Measurements from ENCODE around the gene SNTG2. TPM values are rescaled to one million over a fixed set of nuclear protein-coding genes. Genes with fewer than 3 reads are reported as not detected.

SNTG2 gene
- polyA plus RNA-seq, 2 donors, result 0.26 to 0.33 TPM

GRCh38 chr2:1348789-1349188 is 398.1 kb downstream of the SNTG2 start:
- WGBS, 2 donors, result 99 to 100% methylated on average over 1 of the region's 1 CpG
- H3K4me3 ChIP-seq (ENCODE audit: low read depth in 1 of 2, low read length in 2 of 2), result no peak overlapping the region

GRCh38 chr2:1350111-1350510 is 399.5 kb downstream of the SNTG2 start:
- no peak overlapping the region for H3K4me3 ChIP-seq (ENCODE audit: low read depth in 1 of 2, low read length in 2 of 2)

More at GRCh38 chr2:1348789-1349188, 398.1 kb downstream of the SNTG2 start:
- Histone ChIP-seq H3K9me3 (ENCODE audit: control insufficient read depth in 2 of 2, insufficient read depth in 1 of 2, low read depth in 1 of 2, low read length in 1 of 2) (peaks cover 11 to 15% of the 10 kb centered on the region in 2 donors), H3K27me3 (ENCODE audit: control insufficient read depth in 1 of 2, insufficient read depth in 2 of 2, low read length in 2 of 2) (no peaks in the 10 kb centered on the region), H3K27ac (ENCODE audit: low read depth in 2 of 2, low read length in 1 of 2) (no peak overlapping the region), H3K36me3 (ENCODE audit: control insufficient read depth in 2 of 2, insufficient read depth in 2 of 2, low read length in 1 of 2) (no peaks in the 10 kb centered on the region), H3K4me1 (ENCODE audit: control insufficient read depth in 2 of 2, insufficient read depth in 2 of 2, low read length in 1 of 2) (no peaks in the 10 kb centered on the region)

DNA sequence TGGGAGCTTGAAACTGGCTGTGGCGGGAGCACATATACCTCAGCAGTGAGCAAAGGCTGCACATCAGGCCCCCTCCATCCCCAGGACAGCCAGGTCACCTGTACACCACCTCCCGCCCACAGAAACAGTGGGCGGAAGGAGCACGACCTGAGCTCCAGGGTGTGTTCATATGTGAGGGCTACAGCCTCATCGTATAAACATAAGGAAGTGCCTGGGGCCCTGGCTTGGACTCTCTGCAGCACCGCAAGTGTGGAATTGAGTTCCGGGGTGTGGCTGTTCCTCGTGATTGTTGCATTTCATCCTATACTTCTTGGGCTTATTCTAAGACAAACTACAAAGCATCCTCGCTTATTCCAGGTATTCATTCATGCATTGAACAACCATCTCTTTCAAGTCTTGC is 402.5 kb downstream of the SNTG2 start:
- 71 to 81% methylated on average over 9 of the region's 9 CpGs for WGBS, 2 donors
- Histone ChIP-seq H3K4me1 (ENCODE audit: control insufficient read depth in 2 of 2, insufficient read depth in 2 of 2, low read length in 1 of 2) (no peaks in the 10 kb centered on the region), H3K27ac (ENCODE audit: low read depth in 2 of 2, low read length in 1 of 2) (no peak overlapping the region), H3K9me3 (ENCODE audit: control insufficient read depth in 2 of 2, insufficient read depth in 1 of 2, low read depth in 1 of 2, low read length in 1 of 2) (peaks cover 5 to 6% of the 10 kb centered on the region in 2 donors), H3K27me3 (ENCODE audit: control insufficient read depth in 1 of 2, insufficient read depth in 2 of 2, low read length in 2 of 2) (no peaks in the 10 kb centered on the region), H3K36me3 (ENCODE audit: control insufficient read depth in 2 of 2, insufficient read depth in 2 of 2, low read length in 1 of 2) (no peaks in the 10 kb centered on the region), H3K4me3 (ENCODE audit: low read depth in 1 of 2, low read length in 2 of 2) (no peak overlapping the region)

More at GRCh38 chr2:1350111-1350510, 399.5 kb downstream of the SNTG2 start:
- H3K36me3 ChIP-seq (ENCODE audit: control insufficient read depth in 2 of 2, insufficient read depth in 2 of 2, low read length in 1 of 2), result no peaks in the 10 kb centered on the region
- no peaks in the 10 kb centered on the region for H3K27me3 ChIP-seq (ENCODE audit: control insufficient read depth in 1 of 2, insufficient read depth in 2 of 2, low read length in 2 of 2)
- no peak overlapping the region for H3K27ac ChIP-seq (ENCODE audit: low read depth in 2 of 2, low read length in 1 of 2)
- H3K9me3 ChIP-seq (ENCODE audit: control insufficient read depth in 2 of 2, insufficient read depth in 1 of 2, low read depth in 1 of 2, low read length in 1 of 2), result peaks cover 11 to 15% of the 10 kb centered on the region in 2 donors
- 67% methylated on average over 5 of the region's 5 CpGs for WGBS, 2 donors
- no peaks in the 10 kb centered on the region for H3K4me1 ChIP-seq (ENCODE audit: control insufficient read depth in 2 of 2, insufficient read depth in 2 of 2, low read length in 1 of 2)

DNA sequence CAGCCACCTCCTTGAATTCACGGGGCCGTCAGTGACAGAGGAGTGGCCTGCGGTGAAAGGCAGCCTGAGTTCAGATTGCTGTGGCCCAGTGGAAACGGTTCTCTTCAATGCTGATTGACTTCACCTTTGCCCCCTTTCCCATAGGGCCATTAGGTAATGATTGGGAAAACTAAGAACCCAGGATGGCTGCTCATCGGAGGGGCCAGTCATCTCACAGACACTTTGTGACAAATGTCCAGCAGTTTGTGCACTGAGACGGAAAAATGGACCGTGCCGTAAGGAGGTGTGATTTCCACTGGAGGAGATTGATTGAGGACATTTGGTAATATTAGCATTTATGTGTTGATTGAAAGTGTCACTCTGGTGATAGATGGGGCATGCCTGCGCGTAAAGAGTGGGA is 402.9 kb downstream of the SNTG2 start:
- WGBS, 2 donors, result 78 to 81% methylated on average over 10 of the region's 10 CpGs
- Histone ChIP-seq H3K27me3 (ENCODE audit: control insufficient read depth in 1 of 2, insufficient read depth in 2 of 2, low read length in 2 of 2) (no peaks in the 10 kb centered on the region), H3K4me1 (ENCODE audit: control insufficient read depth in 2 of 2, insufficient read depth in 2 of 2, low read length in 1 of 2) (no peaks in the 10 kb centered on the region), H3K4me3 (ENCODE audit: low read depth in 1 of 2, low read length in 2 of 2) (no peak overlapping the region), H3K9me3 (ENCODE audit: control insufficient read depth in 2 of 2, insufficient read depth in 1 of 2, low read depth in 1 of 2, low read length in 1 of 2) (peaks cover 5 to 6% of the 10 kb centered on the region in 2 donors), H3K27ac (ENCODE audit: low read depth in 2 of 2, low read length in 1 of 2) (no peak overlapping the region), H3K36me3 (ENCODE audit: control insufficient read depth in 2 of 2, insufficient read depth in 2 of 2, low read length in 1 of 2) (no peaks in the 10 kb centered on the region)

- H3K4me3 ChIP-seq (ENCODE audit: low read depth in 1 of 2, low read length in 2 of 2), result no peak overlapping the region
- no peaks in the 10 kb centered on the region for H3K36me3 ChIP-seq (ENCODE audit: control insufficient read depth in 2 of 2, insufficient read depth in 2 of 2, low read length in 1 of 2)
- no peaks in the 10 kb centered on the region for H3K4me1 ChIP-seq (ENCODE audit: control insufficient read depth in 2 of 2, insufficient read depth in 2 of 2, low read length in 1 of 2)
- no peaks in the 10 kb centered on the region for H3K27me3 ChIP-seq (ENCODE audit: control insufficient read depth in 1 of 2, insufficient read depth in 2 of 2, low read length in 2 of 2)
- H3K9me3 ChIP-seq (ENCODE audit: control insufficient read depth in 2 of 2, insufficient read depth in 1 of 2, low read depth in 1 of 2, low read length in 1 of 2), result no peaks in the 10 kb centered on the region
- H3K27ac ChIP-seq (ENCODE audit: low read depth in 2 of 2, low read length in 1 of 2), result no peak overlapping the region
- WGBS, 2 donors, result 61 to 73% methylated on average over 1 of the region's 1 CpG
Observed at GRCh38 chr2:1360144-1360543, 409.5 kb downstream of the SNTG2 start.

DNA sequence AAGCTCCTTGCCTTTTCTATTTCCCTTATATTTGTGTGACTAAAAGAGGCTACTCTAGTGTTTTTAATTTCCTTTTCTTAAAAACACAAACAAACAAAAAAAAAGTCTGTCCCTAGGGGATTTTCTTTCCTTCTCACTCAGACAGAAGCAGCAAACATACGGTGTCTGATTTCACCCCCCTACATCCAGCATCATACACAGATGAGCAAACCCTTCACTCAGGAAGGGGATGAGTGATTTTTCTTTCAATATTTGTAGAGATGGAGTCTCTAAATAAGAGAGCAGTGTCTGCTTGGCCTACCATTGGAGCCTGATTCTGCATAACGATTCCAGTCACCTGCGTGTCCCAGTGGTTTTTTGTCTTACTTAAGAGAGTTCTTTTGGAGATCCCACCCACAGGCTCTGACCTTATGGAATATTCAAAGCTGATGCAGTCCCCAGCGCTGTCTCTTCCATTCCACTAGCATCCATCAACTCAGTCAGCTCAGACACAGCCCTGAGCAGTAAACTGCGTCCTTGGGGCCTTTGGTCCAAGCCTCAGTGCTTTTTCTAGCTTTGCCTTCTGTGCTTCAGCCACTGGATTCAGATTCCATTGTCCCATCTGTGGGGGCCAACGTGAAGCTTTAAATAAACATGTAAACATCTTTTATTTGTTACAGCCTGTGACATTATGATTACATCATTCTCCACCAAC is 410.1 kb downstream of the SNTG2 start:
- no peaks in the 10 kb centered on the region for H3K36me3 ChIP-seq (ENCODE audit: control insufficient read depth in 2 of 2, insufficient read depth in 2 of 2, low read length in 1 of 2)
- WGBS, 2 donors, result 73 to 78% methylated on average over 6 of the region's 6 CpGs
- H3K4me1 ChIP-seq (ENCODE audit: control insufficient read depth in 2 of 2, insufficient read depth in 2 of 2, low read length in 1 of 2), result no peaks in the 10 kb centered on the region
- H3K9me3 ChIP-seq (ENCODE audit: control insufficient read depth in 2 of 2, insufficient read depth in 1 of 2, low read depth in 1 of 2, low read length in 1 of 2), result no peaks in the 10 kb centered on the region
- no peak overlapping the region for H3K4me3 ChIP-seq (ENCODE audit: low read depth in 1 of 2, low read length in 2 of 2)
- H3K27me3 ChIP-seq (ENCODE audit: control insufficient read depth in 1 of 2, insufficient read depth in 2 of 2, low read length in 2 of 2), result no peaks in the 10 kb centered on the region
- no peak overlapping the region for H3K27ac ChIP-seq (ENCODE audit: low read depth in 2 of 2, low read length in 1 of 2)

- no peaks in the 10 kb centered on the region for H3K36me3 ChIP-seq (ENCODE audit: control insufficient read depth in 2 of 2, insufficient read depth in 2 of 2, low read length in 1 of 2)
- H3K4me3 ChIP-seq (ENCODE audit: low read depth in 1 of 2, low read length in 2 of 2), result no peak overlapping the region
- H3K27me3 ChIP-seq (ENCODE audit: control insufficient read depth in 1 of 2, insufficient read depth in 2 of 2, low read length in 2 of 2), result no peaks in the 10 kb centered on the region
- WGBS, 2 donors, result 89 to 90% methylated on average over 2 of the region's 2 CpGs
- H3K9me3 ChIP-seq (ENCODE audit: control insufficient read depth in 2 of 2, insufficient read depth in 1 of 2, low read depth in 1 of 2, low read length in 1 of 2), result no peaks in the 10 kb centered on the region
- no peak overlapping the region for H3K27ac ChIP-seq (ENCODE audit: low read depth in 2 of 2, low read length in 1 of 2)
- H3K4me1 ChIP-seq (ENCODE audit: control insufficient read depth in 2 of 2, insufficient read depth in 2 of 2, low read length in 1 of 2), result no peaks in the 10 kb centered on the region
Observed at GRCh38 chr2:1363367-1363766, 412.7 kb downstream of the SNTG2 start.

DNA sequence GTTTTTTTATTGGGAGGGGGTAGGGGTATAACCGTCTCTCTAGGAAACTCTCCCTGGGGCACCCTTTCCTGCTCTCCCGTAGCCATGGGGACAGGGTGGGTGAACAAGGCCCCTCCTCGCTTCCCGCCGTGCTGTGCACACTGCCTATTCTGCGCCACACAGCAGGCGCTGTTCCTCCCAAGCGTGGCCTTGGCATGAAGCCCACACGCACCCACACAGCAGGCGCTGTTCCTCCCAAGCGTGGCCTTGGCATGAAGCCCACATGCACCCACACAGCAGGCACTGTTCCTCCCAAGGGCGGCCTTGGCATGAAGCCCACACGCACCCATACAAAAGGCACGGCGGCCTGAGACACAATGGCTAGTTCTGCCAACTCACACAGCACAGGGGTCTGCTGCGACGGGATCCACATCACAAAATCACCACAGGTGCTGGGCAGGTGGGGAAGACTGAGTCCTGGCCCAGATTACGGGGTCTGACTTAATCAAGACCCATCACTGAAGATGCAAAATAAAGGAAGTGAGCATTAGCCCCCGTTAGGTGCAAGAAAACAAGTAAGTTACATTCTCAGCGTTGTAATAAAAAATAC is 416.0 kb downstream of the SNTG2 start:
- WGBS, 2 donors, result 51 to 61% methylated on average over 20 of the region's 20 CpGs
- H3K4me3 ChIP-seq (ENCODE audit: low read depth in 1 of 2, low read length in 2 of 2), result no peak overlapping the region
- H3K4me1 ChIP-seq (ENCODE audit: control insufficient read depth in 2 of 2, insufficient read depth in 2 of 2, low read length in 1 of 2), result no peaks in the 10 kb centered on the region
- H3K27ac ChIP-seq (ENCODE audit: low read depth in 2 of 2, low read length in 1 of 2), result no peak overlapping the region
- H3K9me3 ChIP-seq (ENCODE audit: control insufficient read depth in 2 of 2, insufficient read depth in 1 of 2, low read depth in 1 of 2, low read length in 1 of 2), result peaks cover 0 to 6% of the 10 kb centered on the region in 2 donors
- H3K36me3 ChIP-seq (ENCODE audit: control insufficient read depth in 2 of 2, insufficient read depth in 2 of 2, low read length in 1 of 2), result no peaks in the 10 kb centered on the region
- no peaks in the 10 kb centered on the region for H3K27me3 ChIP-seq (ENCODE audit: control insufficient read depth in 1 of 2, insufficient read depth in 2 of 2, low read length in 2 of 2)

DNA sequence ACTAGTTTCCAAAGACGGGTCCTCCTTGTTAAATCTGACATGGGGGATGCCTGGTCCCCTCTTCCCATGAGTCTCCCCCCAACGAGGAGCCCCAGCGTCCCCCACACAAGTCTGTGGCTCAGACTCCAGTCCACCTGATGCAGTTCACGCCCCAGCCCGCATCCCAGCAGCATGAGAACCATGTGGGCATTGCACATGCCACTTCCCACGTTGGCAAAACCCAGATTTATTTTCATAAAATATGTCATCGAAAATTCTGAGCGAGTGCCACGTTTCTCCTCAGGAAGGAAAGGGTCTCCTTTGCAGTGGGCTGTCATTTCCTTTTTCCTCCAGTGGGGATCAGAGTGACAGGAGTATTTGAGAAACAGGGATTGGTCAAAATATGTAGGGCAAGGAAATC is 417.0 kb downstream of the SNTG2 start:
- WGBS, 2 donors, result 70 to 71% methylated on average over 9 of the region's 9 CpGs
- Histone ChIP-seq H3K27ac (ENCODE audit: low read depth in 2 of 2, low read length in 1 of 2) (no peak overlapping the region), H3K4me1 (ENCODE audit: control insufficient read depth in 2 of 2, insufficient read depth in 2 of 2, low read length in 1 of 2) (no peaks in the 10 kb centered on the region), H3K9me3 (ENCODE audit: control insufficient read depth in 2 of 2, insufficient read depth in 1 of 2, low read depth in 1 of 2, low read length in 1 of 2) (peaks cover 3 to 6% of the 10 kb centered on the region in 2 donors), H3K27me3 (ENCODE audit: control insufficient read depth in 1 of 2, insufficient read depth in 2 of 2, low read length in 2 of 2) (no peaks in the 10 kb centered on the region), H3K36me3 (ENCODE audit: control insufficient read depth in 2 of 2, insufficient read depth in 2 of 2, low read length in 1 of 2) (no peaks in the 10 kb centered on the region), H3K4me3 (ENCODE audit: low read depth in 1 of 2, low read length in 2 of 2) (no peak overlapping the region)

DNA sequence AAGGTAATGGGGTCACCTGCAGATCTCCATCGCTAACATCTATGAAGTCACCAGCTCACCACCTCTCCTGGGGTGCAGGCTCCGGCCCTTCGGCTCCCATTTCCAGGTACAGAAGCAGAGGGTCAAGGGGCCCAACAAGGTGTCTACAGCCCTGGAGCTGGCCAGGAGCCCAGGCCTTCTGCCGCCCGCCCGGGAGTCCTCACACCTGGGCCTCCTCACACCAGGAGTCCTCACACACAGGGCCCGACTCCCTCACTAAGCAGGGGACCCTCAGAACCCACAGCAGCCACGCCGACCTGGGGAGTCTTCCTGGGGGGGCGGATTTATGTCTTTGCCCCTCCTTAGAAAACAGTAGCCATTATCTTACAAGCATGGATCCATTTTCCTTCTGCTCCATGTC is 419.3 kb downstream of the SNTG2 start:
- no peaks in the 10 kb centered on the region for H3K27me3 ChIP-seq (ENCODE audit: control insufficient read depth in 1 of 2, insufficient read depth in 2 of 2, low read length in 2 of 2)
- no peaks in the 10 kb centered on the region for H3K4me1 ChIP-seq (ENCODE audit: control insufficient read depth in 2 of 2, insufficient read depth in 2 of 2, low read length in 1 of 2)
- no peak overlapping the region for H3K27ac ChIP-seq (ENCODE audit: low read depth in 2 of 2, low read length in 1 of 2)
- H3K36me3 ChIP-seq (ENCODE audit: control insufficient read depth in 2 of 2, insufficient read depth in 2 of 2, low read length in 1 of 2), result no peaks in the 10 kb centered on the region
- WGBS, 2 donors, result 89 to 90% methylated on average over 10 of the region's 10 CpGs
- no peak overlapping the region for H3K4me3 ChIP-seq (ENCODE audit: low read depth in 1 of 2, low read length in 2 of 2)
- peaks cover 3 to 6% of the 10 kb centered on the region in 2 donors for H3K9me3 ChIP-seq (ENCODE audit: control insufficient read depth in 2 of 2, insufficient read depth in 1 of 2, low read depth in 1 of 2, low read length in 1 of 2)
